Stimulated activated naive CD8-positive, alpha-beta T cell treated with anti-CD3 and anti-CD28 coated beads, Interleukin-15, Interleukin-2, amounts not matched to agents 100 ng/mL and 50 ng/mL, for 24 hours (primary cell): ENCODE measurements around the gene INPP5A.

Source experiments
- H3K27ac Mint-ChIP-seq: one replicate; pipeline ENCODE4 v1.8.0; 2021; ENCODE audit warnings: mild to moderate bottlenecking, mixed read lengths
- H3K27me3 Mint-ChIP-seq: one replicate; pipeline ENCODE4 v1.8.0; 2021; ENCODE audit warnings: mixed read lengths
- H3K36me3 Mint-ChIP-seq: one replicate; pipeline ENCODE4 v1.8.0; 2021; ENCODE audit warnings: low read depth, mixed read lengths
- H3K4me1 Mint-ChIP-seq: one replicate; pipeline ENCODE4 v1.8.0; 2021; ENCODE audit warnings: low read depth, mixed read lengths
- H3K4me3 Mint-ChIP-seq: one replicate; pipeline ENCODE4 v1.8.0; 2021; ENCODE audit warnings: mild to moderate bottlenecking, mixed read lengths
- H3K9me3 Mint-ChIP-seq: one replicate; pipeline ENCODE4 v1.8.0; 2021; ENCODE audit warnings: mixed read lengths

Gene INPP5A

DNA sequence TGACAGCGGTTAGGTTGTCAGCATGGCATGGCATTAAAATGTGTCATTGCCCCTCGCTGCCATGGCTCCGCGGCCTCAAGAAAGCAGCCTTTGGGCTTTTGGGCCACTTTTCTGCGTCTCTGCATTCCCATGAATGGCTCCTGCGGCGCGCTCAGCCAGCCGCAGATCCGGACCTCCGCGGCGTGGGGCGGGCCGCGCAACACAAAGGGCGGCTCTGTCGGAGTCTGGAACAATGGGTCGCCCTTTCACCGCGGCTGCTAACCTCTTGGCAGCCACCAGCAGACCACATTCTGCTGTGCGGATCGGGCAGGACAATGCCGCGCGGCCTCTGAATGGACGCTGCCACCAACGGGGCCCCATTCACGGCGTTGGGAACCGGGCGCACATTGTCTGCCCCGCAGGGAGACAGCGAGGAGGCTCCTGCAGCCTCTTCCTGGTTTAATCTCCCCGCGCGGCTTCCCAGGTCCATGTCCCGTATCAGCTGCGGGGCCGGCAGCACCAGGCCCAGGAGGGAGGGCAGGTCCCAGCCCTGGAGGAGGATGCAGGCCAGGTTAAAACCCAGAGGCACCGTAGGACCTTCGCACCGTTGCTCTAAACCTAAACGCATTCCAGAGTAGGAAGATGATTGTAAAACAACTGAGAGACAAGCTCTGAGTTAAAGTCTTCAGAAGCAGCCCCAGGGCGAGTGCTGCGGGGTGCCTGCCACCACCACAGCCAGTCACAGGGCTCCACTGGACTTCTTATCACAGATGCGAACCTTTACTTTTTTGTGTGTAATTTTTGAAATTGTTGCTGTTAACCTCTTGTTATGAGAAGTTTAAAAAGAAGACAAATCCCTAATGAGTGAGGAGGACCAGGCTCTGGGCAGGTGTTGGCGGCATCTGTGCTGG is 176.8 kb downstream of the INPP5A start:
- no peaks in the 10 kb centered on the region for H3K27me3 Mint-ChIP-seq
- H3K27ac Mint-ChIP-seq = no peak overlapping the region
- H3K4me3 Mint-ChIP-seq = no peak overlapping the region
- H3K36me3 Mint-ChIP-seq = peaks cover 10% of the 10 kb centered on the region
- no peaks in the 10 kb centered on the region for H3K4me1 Mint-ChIP-seq
- H3K9me3 Mint-ChIP-seq = no peaks in the 10 kb centered on the region

GRCh38 chr10:132714986-132715775 is 177.6 kb downstream of the INPP5A start:
- Mint-ChIP-seq H3K9me3 (no peaks in the 10 kb centered on the region), H3K4me1 (no peaks in the 10 kb centered on the region), H3K4me3 (no peak overlapping the region), H3K27me3 (no peaks in the 10 kb centered on the region), H3K36me3 (peaks cover 10% of the 10 kb centered on the region), H3K27ac (no peak overlapping the region)

GRCh38 chr10:132715776-132716680 is 178.4 kb downstream of the INPP5A start:
- no peaks in the 10 kb centered on the region for H3K27me3 Mint-ChIP-seq
- H3K4me1 Mint-ChIP-seq = no peaks in the 10 kb centered on the region
- peaks cover 10% of the 10 kb centered on the region for H3K36me3 Mint-ChIP-seq
- no peaks in the 10 kb centered on the region for H3K9me3 Mint-ChIP-seq
- no peak overlapping the region for H3K27ac Mint-ChIP-seq
- no peak overlapping the region for H3K4me3 Mint-ChIP-seq

GRCh38 chr10:132716691-132717490 is 179.3 kb downstream of the INPP5A start:
- H3K4me1 Mint-ChIP-seq = no peaks in the 10 kb centered on the region
- H3K9me3 Mint-ChIP-seq = no peaks in the 10 kb centered on the region
- H3K27ac Mint-ChIP-seq = no peak overlapping the region
- H3K27me3 Mint-ChIP-seq = no peaks in the 10 kb centered on the region
- H3K4me3 Mint-ChIP-seq = no peak overlapping the region
- H3K36me3 Mint-ChIP-seq = peaks cover 10% of the 10 kb centered on the region

DNA sequence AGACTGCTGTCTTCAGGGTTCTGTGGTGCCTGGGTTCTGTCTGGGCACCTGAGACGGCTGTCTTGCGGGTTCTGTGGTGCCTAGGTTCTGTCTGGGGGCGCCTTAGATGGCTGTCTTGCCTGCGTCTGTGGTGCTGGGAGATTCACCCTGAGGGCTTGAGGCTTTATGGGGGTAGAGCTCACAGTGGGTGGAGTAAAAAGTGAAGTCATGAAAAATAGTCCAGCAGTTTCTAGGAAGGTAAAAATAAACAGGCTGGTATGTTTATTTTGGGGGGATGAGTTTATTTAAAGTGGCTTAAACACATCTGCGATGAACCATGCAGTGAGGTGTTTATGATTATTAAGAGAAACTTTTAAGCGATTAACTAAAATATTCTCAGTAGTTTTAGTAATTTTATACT is 184.1 kb downstream of the INPP5A start:
- Mint-ChIP-seq H3K4me1 (no peaks in the 10 kb centered on the region), H3K4me3 (no peak overlapping the region), H3K36me3 (peaks cover 13% of the 10 kb centered on the region), H3K27me3 (no peaks in the 10 kb centered on the region), H3K27ac (peak overlapping the region; percentile 71), H3K9me3 (no peaks in the 10 kb centered on the region)

DNA sequence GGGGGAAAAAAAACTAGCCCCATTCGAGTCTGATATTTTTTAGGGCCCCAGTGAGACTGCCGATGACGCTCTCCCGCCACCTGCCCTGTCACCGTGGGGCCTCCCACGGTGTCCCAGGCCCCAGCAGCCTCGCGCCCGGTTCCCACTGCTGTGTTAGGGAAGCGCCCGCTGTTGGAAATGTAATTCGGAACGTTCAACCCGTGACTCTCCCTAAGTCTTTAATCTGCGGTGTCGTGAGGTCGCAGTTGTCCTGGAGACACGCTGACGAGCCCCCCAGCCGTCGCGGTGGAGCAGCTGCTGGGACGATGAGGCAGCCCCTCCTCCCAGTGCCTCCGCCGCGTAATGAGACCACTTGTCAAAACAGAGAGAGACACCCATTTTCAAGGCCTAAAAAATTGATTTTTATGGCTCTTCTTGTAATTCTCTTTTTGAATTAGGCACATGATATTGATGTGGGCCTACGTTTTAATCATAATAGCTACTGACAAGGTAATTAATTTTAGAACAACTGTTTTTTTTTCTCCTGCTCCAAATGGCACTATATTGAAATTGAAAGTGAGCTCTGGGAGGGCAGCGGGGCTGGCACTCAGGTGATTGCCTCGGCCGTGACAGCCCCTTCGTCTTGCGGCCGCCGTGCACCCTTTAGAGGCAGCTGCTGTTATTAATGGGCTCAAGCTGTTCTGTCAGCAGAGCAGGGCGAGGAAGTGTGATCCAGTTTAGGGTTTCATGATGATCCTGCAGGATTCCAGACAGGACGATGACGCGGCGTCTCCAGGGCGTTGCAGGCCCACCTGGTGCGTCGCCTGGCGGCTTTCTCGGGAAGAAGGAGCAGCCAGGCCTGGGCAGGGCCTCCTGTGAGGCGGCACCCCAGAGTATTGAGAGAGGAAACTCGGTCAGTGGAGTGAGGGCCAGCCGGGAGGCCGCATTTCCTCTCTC is 185.1 kb downstream of the INPP5A start:
- Mint-ChIP-seq H3K4me3 (no peak overlapping the region), H3K9me3 (no peaks in the 10 kb centered on the region), H3K4me1 (no peaks in the 10 kb centered on the region), H3K27me3 (no peaks in the 10 kb centered on the region), H3K27ac (no peak overlapping the region), H3K36me3 (peaks cover 13% of the 10 kb centered on the region)

- H3K4me3 Mint-ChIP-seq = no peak overlapping the region
- no peaks in the 10 kb centered on the region for H3K9me3 Mint-ChIP-seq
- H3K36me3 Mint-ChIP-seq = peaks cover 13% of the 10 kb centered on the region
- no peaks in the 10 kb centered on the region for H3K4me1 Mint-ChIP-seq
- H3K27me3 Mint-ChIP-seq = no peaks in the 10 kb centered on the region
- H3K27ac Mint-ChIP-seq = no peak overlapping the region
These were observed 185.9 kb downstream of the INPP5A start for GRCh38 chr10:132723330-132723970.

DNA sequence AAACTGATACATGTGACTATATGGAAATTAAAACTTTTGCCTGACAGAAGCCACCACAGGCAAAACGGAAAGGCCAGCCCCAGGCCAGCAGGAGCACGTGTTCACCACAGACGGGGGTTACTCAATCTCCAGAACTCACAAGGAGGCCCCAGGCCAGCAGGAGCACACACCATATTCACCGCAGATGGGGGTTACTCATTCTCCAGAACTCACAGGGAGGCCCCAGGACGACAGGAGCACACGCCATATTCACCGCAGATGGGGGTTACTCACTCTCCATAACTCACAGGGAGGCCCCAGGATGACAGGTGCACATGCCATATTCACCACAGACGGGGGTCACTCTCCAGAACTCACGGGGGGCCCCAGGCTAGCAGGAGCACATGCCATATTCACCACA is 186.9 kb downstream of the INPP5A start:
- H3K27me3 Mint-ChIP-seq = no peaks in the 10 kb centered on the region

DNA sequence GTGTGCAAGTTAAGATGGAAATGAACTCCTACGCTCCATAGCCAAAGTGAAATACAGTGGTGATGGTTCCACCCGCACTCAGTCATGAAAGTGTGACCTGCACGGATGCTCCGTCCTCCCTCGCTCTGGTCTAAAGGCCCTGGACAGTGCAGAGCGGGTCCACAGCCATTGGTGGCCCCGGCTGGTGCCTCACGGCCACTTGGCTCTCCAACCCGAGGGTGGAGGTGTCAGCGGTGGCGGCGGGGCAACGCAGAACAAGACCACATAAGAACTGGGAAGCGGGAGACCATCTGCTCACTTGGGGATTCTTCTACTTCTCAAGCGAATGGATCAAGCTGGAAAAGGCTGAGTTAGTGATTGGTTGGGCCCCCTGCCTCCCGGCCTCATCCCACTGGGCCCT is 187.6 kb downstream of the INPP5A start:
- Mint-ChIP-seq H3K27ac (no peak overlapping the region), H3K4me1 (no peaks in the 10 kb centered on the region), H3K9me3 (no peaks in the 10 kb centered on the region), H3K27me3 (no peaks in the 10 kb centered on the region), H3K4me3 (no peak overlapping the region), H3K36me3 (peaks cover 13% of the 10 kb centered on the region)

More for the DNA sequence above, 186.9 kb downstream of the INPP5A start:
- H3K4me1 Mint-ChIP-seq = no peaks in the 10 kb centered on the region
- H3K27ac Mint-ChIP-seq = peak overlapping the region; percentile 17
- no peak overlapping the region for H3K4me3 Mint-ChIP-seq
- no peaks in the 10 kb centered on the region for H3K9me3 Mint-ChIP-seq
- H3K36me3 Mint-ChIP-seq = peaks cover 13% of the 10 kb centered on the region

- Mint-ChIP-seq H3K27me3 (no peaks in the 10 kb centered on the region), H3K27ac (no peak overlapping the region), H3K36me3 (peaks cover 13% of the 10 kb centered on the region), H3K4me1 (no peaks in the 10 kb centered on the region), H3K4me3 (no peak overlapping the region), H3K9me3 (no peaks in the 10 kb centered on the region)
These were observed 188.6 kb downstream of the INPP5A start for GRCh38 chr10:132726194-132726593.

DNA sequence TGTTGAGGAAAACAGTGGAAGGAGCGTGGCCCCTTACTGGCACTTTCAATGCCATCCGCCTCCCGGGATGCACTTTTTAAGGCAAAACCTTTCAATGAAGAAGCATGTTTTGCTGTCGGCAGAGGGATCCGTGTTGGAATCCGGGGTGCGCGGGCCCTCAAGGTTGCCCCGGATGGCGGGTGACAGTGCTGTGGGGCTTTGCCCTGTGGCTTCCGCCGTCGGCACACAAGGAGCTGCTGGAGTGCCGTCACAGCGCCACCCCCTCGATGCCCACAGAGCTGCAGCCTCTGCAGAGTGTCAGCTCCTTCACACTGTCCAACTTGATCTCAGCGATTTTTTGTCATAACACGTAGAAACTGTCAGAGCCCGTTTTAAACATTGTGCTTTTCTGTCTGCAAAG is 189.4 kb downstream of the INPP5A start:
- Mint-ChIP-seq H3K4me1 (no peaks in the 10 kb centered on the region), H3K9me3 (no peaks in the 10 kb centered on the region), H3K27me3 (no peaks in the 10 kb centered on the region), H3K36me3 (peaks cover 13% of the 10 kb centered on the region), H3K27ac (no peak overlapping the region), H3K4me3 (no peak overlapping the region)

DNA sequence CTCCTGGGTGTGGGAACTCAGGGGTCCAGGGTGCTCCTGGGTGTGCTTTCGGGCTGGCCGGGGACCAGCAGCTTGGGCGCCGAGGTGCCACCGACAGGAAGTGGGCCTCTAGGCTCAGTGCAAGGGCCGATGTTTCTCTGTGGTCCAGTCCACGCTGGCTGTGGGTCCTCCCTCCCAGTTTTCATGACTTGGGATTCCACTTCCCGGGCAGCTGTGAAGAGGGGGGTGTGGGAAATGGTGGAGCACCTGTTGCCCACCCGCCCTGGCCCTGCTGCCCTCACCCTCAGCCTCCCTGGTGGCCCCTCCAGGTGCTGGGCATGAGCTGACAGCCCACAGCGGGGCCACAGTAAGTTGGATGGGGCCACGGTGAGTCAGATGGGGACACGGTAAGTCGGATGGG is 189.8 kb downstream of the INPP5A start:
- H3K27me3 Mint-ChIP-seq = no peaks in the 10 kb centered on the region
- no peaks in the 10 kb centered on the region for H3K9me3 Mint-ChIP-seq
- H3K4me3 Mint-ChIP-seq = no peak overlapping the region
- H3K27ac Mint-ChIP-seq = no peak overlapping the region
- peaks cover 13% of the 10 kb centered on the region for H3K36me3 Mint-ChIP-seq
- no peaks in the 10 kb centered on the region for H3K4me1 Mint-ChIP-seq

DNA sequence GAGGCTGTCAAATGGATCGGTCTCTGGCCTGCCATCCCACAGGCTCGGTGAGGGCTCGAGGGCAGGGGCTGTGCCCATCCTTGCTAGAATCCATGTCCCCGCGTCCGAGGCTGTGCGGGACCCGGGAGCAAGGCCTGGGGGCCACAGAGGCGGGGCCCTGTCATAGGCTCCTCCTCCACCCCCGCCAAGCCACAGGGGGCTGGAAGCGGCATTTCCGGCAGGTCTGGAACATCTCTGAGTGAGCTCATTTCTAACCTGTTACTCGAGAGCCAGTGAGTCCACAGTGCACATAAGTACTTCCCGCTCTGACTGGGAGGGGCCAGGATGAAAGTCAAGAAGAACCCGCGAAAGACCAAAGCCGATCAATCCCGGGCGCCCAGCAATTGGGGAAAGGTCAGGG is 190.7 kb downstream of the INPP5A start:
- no peak overlapping the region for H3K27ac Mint-ChIP-seq
- H3K36me3 Mint-ChIP-seq = peaks cover 13% of the 10 kb centered on the region
- H3K4me3 Mint-ChIP-seq = no peak overlapping the region
- no peaks in the 10 kb centered on the region for H3K9me3 Mint-ChIP-seq
- H3K4me1 Mint-ChIP-seq = no peaks in the 10 kb centered on the region
- no peaks in the 10 kb centered on the region for H3K27me3 Mint-ChIP-seq
